ENCODE results near the gene GLB1L2.

The GLB1L2 gene

DNA sequence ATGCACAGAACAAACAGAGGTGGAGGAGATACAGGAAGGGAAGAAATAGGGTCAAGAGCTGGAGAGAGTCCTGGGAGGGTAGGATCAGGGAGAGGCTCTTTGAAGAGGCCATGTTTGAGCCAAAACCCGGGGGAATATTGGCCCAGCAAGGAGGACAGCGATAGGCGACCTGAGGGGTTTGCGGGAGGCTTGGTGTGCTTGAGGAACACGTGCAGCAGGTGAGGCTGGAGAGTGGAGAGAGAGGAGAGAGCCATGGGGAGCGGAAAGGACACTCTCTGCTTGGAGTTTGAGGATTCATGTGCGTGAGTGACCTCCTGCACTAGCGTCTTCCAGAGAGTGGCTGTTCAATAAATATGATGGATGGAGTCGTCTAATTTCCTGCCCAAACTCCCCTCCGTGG is 84.9 kb downstream of the GLB1L2 start:
- POLR2A ChIA-PET = no interaction called here
- no peak for DNase-seq (ENCODE audit: low read depth, low spot score)
- CTCF ChIA-PET = no interaction called here
- no peak overlapping the region for H3K4me3 ChIP-seq (ENCODE audit: low read depth, low read length)
- TF ChIP-seq, protein P1, sequence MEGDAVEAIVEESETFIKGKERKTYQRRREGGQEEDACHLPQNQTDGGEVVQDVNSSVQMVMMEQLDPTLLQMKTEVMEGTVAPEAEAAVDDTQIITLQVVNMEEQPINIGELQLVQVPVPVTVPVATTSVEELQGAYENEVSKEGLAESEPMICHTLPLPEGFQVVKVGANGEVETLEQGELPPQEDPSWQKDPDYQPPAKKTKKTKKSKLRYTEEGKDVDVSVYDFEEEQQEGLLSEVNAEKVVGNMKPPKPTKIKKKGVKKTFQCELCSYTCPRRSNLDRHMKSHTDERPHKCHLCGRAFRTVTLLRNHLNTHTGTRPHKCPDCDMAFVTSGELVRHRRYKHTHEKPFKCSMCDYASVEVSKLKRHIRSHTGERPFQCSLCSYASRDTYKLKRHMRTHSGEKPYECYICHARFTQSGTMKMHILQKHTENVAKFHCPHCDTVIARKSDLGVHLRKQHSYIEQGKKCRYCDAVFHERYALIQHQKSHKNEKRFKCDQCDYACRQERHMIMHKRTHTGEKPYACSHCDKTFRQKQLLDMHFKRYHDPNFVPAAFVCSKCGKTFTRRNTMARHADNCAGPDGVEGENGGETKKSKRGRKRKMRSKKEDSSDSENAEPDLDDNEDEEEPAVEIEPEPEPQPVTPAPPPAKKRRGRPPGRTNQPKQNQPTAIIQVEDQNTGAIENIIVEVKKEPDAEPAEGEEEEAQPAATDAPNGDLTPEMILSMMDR (IDR thresholded peaks at IDR 0.05; ENCODE audit: insufficient read depth, low read length, missing control alignments) = no peak

DNA sequence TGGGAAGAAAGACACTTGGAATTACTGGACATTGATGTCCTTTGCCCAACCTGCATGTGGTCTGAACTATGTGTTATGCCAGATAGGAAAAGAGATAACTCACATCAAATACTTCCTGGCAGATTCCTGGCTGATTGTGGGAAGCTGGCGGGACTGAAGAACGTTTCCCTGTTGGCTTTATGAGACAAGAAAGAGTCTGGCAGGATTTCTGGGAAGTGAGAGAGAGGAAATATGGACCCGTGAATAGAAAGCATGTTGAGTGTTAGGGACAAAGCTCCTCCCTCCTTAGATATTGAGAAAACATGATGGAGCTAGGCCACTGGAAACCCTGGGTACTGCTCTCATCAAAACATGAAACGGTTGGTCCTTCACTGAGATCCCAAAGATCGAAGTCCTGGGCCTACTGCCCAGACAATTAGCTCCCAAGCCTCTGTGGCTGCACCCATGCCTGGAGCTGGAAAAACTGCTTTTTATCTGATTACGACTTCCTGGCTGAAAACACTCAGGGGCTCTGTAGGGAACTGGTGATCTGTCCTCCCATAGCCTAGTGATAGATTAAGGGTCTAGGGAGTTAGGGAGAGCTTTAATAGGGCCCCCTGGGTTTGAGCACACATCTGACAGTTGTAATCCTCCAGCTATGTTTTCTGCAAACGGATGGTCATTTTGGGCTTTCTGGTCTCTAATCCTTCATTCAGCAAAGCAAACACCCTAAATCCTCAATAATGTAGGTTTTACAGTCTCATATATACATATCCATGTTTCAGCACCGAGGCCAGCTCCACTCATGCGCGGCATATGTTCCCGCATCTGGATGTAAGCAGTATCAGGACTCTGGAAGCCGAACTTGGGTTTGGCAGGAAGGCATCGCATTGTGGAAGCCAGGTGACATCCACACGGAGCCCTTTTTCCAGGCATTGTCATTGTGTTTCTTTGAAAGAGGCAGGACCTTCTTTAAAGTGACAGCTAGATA is 86.4 kb downstream of the GLB1L2 start:
- CTCF ChIA-PET = no interaction called here
- DNase-seq (ENCODE audit: low read depth, low spot score) = no peak

DNA sequence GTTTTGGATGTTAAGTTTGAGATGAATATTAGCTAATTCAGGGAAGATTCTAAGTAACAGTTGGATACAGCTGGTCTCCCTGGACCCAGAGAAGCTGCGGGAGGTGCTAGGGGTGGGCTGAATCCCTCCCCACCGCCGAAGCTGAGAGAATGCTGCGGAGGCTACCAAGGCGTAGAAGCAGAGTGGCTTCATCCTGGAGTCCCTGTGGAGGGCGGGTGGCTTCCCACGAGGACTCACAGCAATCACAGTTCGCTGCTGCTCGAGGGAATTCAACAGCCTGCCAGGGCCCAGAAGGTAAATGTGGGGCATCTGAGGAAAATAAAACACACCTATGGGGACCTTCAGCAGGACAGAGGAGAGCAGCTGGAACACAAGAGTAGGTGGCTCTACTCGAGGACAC is 91.3 kb downstream of the GLB1L2 start:
- no peak overlapping the region for H3K4me3 ChIP-seq (ENCODE audit: low read depth, low read length)
- DNase-seq (ENCODE audit: low read depth, low spot score) = no peak
- ChIA-PET POLR2A (no interaction called here), CTCF (no interaction called here)
- TF ChIP-seq, protein P1 (IDR thresholded peaks at IDR 0.05; ENCODE audit: insufficient read depth, low read length, missing control alignments) = no peak

More for the DNA sequence above, 86.4 kb downstream of the GLB1L2 start:
- TF ChIP-seq, protein P1 (IDR thresholded peaks at IDR 0.05; ENCODE audit: insufficient read depth, low read length, missing control alignments) = no peak
- no peak overlapping the region for H3K4me3 ChIP-seq (ENCODE audit: low read depth, low read length)
- POLR2A ChIA-PET = interaction anchor here (0.5 kb wide), 1 partner anchor 139 kb away, joined by 3 read pairs; no protein-coding TSS in a partner anchor

DNA sequence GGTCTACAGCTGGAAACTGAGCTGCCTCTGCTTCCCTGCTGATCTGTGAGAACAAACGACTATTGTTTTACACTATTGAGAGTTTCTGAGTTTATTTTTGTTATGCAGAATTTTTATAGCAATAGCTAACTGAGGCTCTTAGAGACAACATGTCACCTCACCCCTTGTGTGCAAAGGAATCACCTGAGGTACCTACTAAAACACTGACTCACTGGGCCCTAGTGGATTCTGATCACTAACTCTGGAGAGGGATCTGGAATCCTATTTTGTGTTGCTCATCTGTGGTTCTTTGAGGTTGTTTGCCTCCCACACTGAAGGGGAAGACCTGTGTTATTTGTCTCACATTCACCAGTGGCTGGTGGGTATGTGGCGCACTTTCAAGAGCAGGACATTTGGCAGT is 93.6 kb downstream of the GLB1L2 start:
- TF ChIP-seq, protein P1 (IDR thresholded peaks at IDR 0.05; ENCODE audit: insufficient read depth, low read length, missing control alignments) = no peak
- ChIA-PET CTCF (no interaction called here), POLR2A (no interaction called here)
- no peak for DNase-seq (ENCODE audit: low read depth, low spot score)
- no peak overlapping the region for H3K4me3 ChIP-seq (ENCODE audit: low read depth, low read length)
